DMS79 treated with DMSO at 0.1 percent for 48 hours (cell line): Measurements from ENCODE around the gene SLC35E1.
"Not testable (repeated sequence)": the region's sequence is repeated elsewhere in the genome, so short reads cannot be mapped to it uniquely, and the experiment has no call there.

ENCODE experiments used
- DNase-seq: peaks from one replicate; lab custom pipeline; 2025; lab: John Stamatoyannopoulos, UW

SLC35E1 gene

GRCh38 chr19:16522559-16523377 lies 49.4 kb downstream of the SLC35E1 start:
- no peak for DNase-seq

- no peak for DNase-seq
Observed at GRCh38 chr19:16521715-16522289, 50.4 kb downstream of the SLC35E1 start.

- no peak for DNase-seq
Observed at GRCh38 chr19:16520986-16521624, 51.1 kb downstream of the SLC35E1 start.

- no peak for DNase-seq
Observed at GRCh38 chr19:16520074-16520973, 51.9 kb downstream of the SLC35E1 start.

GRCh38 chr19:16519230-16519687 lies 53.0 kb downstream of the SLC35E1 start:
- no peak for DNase-seq

- no peak for DNase-seq
Observed at GRCh38 chr19:16518483-16519229, 53.6 kb downstream of the SLC35E1 start.

GRCh38 chr19:16518061-16518460 lies 54.2 kb downstream of the SLC35E1 start:
- no peak for DNase-seq

- no peak for DNase-seq
Observed at GRCh38 chr19:16516923-16517610, 55.1 kb downstream of the SLC35E1 start.

GRCh38 chr19:16516381-16516780 lies 55.8 kb downstream of the SLC35E1 start:
- no peak for DNase-seq

- no peak for DNase-seq
Observed at GRCh38 chr19:16514383-16515019, 57.7 kb downstream of the SLC35E1 start.

- DNase-seq, result not testable (repeated sequence)
Observed at GRCh38 chr19:16512611-16513010, 59.6 kb downstream of the SLC35E1 start.

- DNase-seq, result no peak
Observed at GRCh38 chr19:16509141-16510061, 62.8 kb downstream of the SLC35E1 start.

- no peak for DNase-seq
Observed at GRCh38 chr19:16508546-16508945, 63.7 kb downstream of the SLC35E1 start.

GRCh38 chr19:16506961-16507360 lies 65.3 kb downstream of the SLC35E1 start:
- no peak for DNase-seq

- not testable (repeated sequence) for DNase-seq
Observed at GRCh38 chr19:16506161-16506560, 66.1 kb downstream of the SLC35E1 start.

GRCh38 chr19:16504271-16504670 lies 67.9 kb downstream of the SLC35E1 start:
- no peak for DNase-seq
